ENCODE results near the gene TCEANC2.
"Not testable (repeated sequence)": the region's sequence is repeated elsewhere in the genome, so short reads cannot be mapped to it uniquely, and the experiment has no call there.

Gene TCEANC2

DNA sequence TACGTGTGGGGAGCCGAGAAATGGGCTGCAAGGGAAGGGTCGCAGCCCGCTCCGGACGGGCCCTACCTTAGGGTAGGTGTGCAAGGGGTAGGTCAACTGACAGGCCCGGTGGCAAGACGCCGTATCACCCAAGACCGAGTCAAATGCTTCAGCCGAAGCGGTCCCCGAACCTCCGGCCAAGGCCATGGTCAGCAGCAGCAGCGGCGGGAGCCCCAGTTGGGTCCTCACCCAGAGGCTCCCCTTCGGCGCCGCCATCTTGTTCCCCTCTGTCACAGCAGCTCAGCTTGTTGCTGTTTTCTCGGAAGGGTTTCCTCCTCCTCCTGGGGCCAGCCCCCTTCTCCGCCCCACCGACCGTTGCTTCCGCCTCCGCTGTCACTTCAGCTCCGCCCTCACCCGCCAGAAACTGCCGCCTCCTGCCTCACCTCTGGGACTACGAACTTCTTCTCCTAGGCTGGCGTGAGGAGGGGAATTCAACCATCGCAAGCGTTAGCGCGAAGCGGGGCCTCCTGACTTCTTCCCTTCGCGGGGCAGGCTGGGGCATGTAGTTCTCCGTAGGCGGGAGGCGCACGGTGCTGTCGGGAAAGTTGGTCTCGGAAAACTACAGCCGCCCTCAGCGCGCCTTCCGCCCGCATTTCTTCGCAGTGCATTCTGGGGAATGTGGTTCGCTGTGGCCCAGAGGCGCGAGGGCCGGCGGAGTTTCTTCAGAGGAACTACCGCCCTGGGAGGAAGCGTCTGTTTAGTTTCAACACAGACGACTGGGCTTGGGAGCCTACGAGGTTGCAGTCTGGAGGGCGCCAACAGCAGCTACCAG is at the start of gene TCEANC2, which contains the start of gene TMEM59:
Gene TCEANC2 (plus strand): TSS at position 675 of the 811 bp plus-strand sequence. CDS start 815 bp downstream, outside the sequence.
Gene TMEM59 (minus strand): TSS at position 271 of the 811 bp plus-strand sequence. CDS start 16 bp downstream, at position 255.
- TF ChIP-seq ZFX (IDR thresholded peaks at IDR 0.05; ENCODE audit: borderline replicate concordance), result no peak
- TF ChIP-seq, protein P1, sequence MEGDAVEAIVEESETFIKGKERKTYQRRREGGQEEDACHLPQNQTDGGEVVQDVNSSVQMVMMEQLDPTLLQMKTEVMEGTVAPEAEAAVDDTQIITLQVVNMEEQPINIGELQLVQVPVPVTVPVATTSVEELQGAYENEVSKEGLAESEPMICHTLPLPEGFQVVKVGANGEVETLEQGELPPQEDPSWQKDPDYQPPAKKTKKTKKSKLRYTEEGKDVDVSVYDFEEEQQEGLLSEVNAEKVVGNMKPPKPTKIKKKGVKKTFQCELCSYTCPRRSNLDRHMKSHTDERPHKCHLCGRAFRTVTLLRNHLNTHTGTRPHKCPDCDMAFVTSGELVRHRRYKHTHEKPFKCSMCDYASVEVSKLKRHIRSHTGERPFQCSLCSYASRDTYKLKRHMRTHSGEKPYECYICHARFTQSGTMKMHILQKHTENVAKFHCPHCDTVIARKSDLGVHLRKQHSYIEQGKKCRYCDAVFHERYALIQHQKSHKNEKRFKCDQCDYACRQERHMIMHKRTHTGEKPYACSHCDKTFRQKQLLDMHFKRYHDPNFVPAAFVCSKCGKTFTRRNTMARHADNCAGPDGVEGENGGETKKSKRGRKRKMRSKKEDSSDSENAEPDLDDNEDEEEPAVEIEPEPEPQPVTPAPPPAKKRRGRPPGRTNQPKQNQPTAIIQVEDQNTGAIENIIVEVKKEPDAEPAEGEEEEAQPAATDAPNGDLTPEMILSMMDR (IDR thresholded peaks at IDR 0.05), result no peak

DNA sequence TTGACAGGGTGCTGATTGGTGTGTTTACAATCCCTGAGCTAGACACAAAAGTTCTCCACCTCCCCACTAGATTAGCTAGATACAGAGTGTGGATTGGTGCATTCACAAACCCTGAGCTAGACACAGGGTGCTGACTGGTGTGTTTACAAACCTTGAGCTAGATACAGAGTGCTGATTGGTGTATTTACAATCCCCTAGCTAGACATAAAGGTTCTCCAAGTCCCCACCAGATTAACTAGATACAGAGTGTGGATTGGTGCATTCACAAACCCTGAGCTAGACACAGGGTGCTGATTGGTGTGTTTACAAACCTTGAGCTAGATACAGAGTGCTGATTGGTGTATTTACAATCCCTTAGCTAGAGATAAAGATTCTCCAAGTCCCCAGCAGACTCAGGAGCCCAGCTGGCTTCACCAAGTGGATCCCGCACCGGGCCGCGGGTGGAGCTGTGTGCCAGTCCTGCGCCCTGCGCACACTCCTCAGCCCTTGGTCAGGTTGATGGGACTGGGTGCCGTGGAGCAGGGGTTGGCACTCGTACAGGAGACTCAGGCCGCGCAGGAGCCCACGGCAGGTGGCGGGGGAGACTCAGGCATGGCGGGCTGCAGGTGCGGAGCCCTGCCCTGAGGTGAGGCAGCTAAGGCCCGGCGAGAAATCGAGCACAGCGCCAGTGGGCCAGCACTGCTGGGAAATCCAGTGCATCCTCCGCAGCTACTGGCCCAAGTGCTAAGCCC is 49.5 kb upstream of the TCEANC2 start:
- H3K27ac ChIP-seq, result not testable (repeated sequence)

More for the DNA sequence above, at the start of gene TCEANC2, which contains the start of gene TMEM59:
- peak within 1 kb of the TSS; percentile 83 for H3K27ac ChIP-seq

DNA sequence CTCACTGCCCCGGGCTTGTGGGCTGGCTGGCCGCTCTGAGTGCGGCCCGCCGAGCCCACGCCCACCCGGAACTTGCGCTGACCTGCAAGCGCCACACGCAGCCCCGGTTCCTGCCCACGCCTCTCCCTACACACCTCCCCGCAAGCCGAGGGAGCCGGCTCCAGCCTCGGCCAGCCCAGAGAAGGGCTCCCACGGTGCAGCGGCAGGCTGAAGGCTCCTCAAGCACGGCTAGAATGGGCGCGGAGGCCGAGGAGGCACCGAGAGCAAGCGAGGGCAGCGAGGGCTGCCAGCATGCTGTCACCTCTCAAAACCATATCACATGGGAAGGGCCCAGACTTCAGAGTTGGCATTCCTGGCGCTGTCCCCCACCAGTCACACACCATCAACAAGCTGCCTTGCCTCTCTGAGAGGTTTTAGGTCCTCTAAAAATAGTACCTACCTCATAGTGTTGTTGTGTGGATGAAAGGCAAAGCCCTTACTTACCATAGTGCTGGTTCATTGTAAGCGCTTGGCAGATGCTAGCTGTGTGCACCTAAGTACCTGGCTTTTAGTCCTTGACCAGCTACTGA is 48.8 kb upstream of the TCEANC2 start:
- H3K27ac ChIP-seq, result no peak overlapping the region
- TF ChIP-seq, protein P1 (IDR thresholded peaks at IDR 0.05), result no peak
- TF ChIP-seq ZFX (IDR thresholded peaks at IDR 0.05; ENCODE audit: borderline replicate concordance), result no peak

DNA sequence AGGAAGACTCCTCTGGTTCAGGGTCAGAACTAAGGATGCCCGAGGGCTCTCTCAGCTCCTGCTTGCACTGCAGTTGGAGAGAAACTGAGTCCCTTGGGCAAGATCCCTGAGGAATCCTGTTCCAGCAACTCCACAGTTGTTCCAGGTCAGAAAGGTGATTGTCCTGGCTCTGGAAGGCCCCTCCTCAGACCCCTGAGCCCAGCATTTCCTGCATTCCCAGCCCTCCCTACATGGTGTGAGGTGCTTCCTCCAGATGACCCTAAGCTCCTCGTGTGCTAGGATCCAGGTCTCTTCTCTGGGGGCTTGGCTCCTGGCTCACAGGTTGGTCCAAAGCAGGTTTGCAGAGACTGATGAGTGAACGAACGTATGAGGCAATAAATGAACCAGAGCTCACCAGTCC is 46.9 kb upstream of the TCEANC2 start:
- TF ChIP-seq, protein P1 (IDR thresholded peaks at IDR 0.05), result no peak
- TF ChIP-seq ZFX (IDR thresholded peaks at IDR 0.05; ENCODE audit: borderline replicate concordance), result no peak
- no peak overlapping the region for H3K27ac ChIP-seq

DNA sequence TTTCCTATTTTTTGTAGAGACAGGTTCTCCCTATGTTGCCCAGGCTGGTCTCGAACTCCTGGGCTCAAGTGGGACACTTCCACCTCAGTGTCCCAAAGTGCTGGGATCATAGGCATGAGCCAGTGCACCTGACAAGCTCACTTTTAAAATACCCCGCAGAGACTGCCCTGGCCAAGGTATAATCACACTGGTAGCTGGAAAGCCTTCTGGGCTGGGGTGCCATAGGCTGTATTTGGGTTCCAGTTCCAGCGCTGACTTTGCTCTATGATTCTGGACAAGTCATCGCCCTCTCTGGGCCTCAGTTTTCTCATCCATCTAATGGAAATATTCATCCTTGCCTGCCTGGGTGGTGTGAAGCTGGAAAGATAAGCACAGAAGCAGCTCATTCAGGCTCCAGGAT is 45.8 kb upstream of the TCEANC2 start:
- no peak overlapping the region for H3K27ac ChIP-seq
- TF ChIP-seq, protein P1 (IDR thresholded peaks at IDR 0.05), result no peak
- no peak for TF ChIP-seq ZFX (IDR thresholded peaks at IDR 0.05; ENCODE audit: borderline replicate concordance)

DNA sequence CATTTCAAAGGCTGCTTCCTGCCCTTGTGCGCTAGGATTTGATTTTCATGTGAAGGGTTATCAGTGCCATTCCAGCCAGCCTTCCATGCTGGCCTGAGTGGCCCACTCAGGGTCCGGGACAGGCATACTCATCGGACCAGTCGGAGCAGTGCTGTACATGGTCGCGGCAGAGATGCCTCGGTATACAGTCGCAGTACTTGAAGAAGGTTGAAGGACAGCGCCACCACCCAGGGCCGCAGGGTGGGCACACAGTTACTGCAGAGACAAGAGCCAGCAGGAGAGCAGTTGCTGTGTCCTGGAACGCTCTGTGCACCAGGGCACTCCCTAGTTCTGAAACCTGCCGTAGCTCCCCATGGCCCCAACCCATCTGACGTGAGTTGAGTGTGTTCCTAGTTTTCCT is 44.5 kb upstream of the TCEANC2 start:
- TF ChIP-seq, protein P1 (IDR thresholded peaks at IDR 0.05), result no peak
- no peak for TF ChIP-seq ZFX (IDR thresholded peaks at IDR 0.05; ENCODE audit: borderline replicate concordance)
- no peak overlapping the region for H3K27ac ChIP-seq

DNA sequence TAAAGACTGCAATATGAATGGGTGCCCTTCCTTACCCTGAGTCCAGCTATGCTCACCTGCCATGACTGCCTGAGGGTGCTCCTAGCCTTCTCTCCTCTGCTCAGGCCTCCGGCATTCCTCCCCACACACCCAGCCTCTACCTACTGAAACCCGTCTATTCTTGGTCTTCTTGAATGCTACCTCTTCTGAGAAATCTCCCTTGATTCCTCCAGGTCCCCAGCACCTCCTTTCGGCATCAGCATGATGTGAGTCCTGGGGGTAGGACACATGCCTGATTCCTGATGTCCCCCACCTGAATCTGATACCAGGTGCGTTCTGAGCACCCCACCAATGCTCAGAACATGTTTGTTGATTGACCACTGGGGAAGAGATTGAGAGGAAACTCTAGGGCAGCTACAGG is 44.0 kb upstream of the TCEANC2 start:
- H3K27ac ChIP-seq, result no peak overlapping the region
- TF ChIP-seq ZFX (IDR thresholded peaks at IDR 0.05; ENCODE audit: borderline replicate concordance), result no peak
